GM12892 (cell line): ENCODE data around the gene PPM1B.

Experiments used
- DNase-seq: peaks from one replicate; pipeline ENCODE4 v3.0.0; 2011; ENCODE audit not compliant: insufficient read length
- FAIRE-seq: peaks from 2 replicates; lab custom pipeline; 2011; peaks lifted over from hg19 to GRCh38; lab: Jason Lieb, UNC
- POLR2A ChIP-seq: IDR thresholded peaks from 2 replicates; pipeline ENCODE4 v1.6.1; 2011; ENCODE audit warnings: low read depth, low read length, control low read depth
- POLR2AphosphoS5 ChIP-seq: IDR thresholded peaks from 2 replicates; pipeline ENCODE4 v1.6.1; 2011; ENCODE audit warnings: low read depth, low read length, control low read depth
- TAF1 ChIP-seq: IDR thresholded peaks from 2 replicates; pipeline ENCODE4 v1.6.1; 2011; ENCODE audit warnings: low read depth, mild to moderate bottlenecking, control low read depth, low read length, borderline replicate concordance

PPM1B gene

GRCh38 chr2:44187251-44187650, 18.6 kb downstream of the PPM1B start:
- DNase-seq: no peak
- TF ChIP-seq TAF1 (no peak), POLR2AphosphoS5 (no peak), POLR2A (no peak)
- no peak for FAIRE-seq

DNA sequence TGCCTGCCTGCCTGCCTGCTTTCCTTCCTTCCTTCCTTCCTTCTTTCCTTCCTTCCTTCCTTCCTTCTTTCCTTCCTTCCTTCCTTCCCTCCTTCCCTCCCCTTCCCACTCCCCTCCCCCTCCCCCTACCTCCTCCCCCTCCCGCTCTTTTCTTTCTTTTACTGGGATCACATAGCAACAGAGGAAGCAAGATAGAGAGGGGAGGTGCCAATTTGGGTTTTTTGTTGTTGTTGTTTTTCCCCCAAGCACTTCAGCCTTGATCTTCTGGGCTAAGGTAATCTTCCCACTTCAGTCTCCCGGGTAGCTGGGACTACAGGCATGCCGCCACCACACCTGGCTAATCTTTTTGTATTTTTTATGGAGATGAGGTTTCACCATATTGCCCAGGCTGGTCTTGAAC, 20.0 kb downstream of the PPM1B start:
- TF ChIP-seq POLR2A (no peak), TAF1 (no peak), POLR2AphosphoS5 (no peak)
- DNase-seq: no peak
- FAIRE-seq: no peak

- TF ChIP-seq POLR2AphosphoS5 (no peak), TAF1 (no peak), POLR2A (no peak)
- DNase-seq: no peak
- no peak for FAIRE-seq
Observed at GRCh38 chr2:44189104-44189503, 20.4 kb downstream of the PPM1B start.

GRCh38 chr2:44190526-44190925, 21.9 kb downstream of the PPM1B start:
- FAIRE-seq: no peak
- TF ChIP-seq POLR2A (no peak), TAF1 (no peak), POLR2AphosphoS5 (no peak)
- no peak for DNase-seq

- DNase-seq: peak; percentile 7
- TF ChIP-seq TAF1 (no peak), POLR2A (no peak), POLR2AphosphoS5 (no peak)
- peak; percentile 61 for FAIRE-seq
Observed at GRCh38 chr2:44191739-44192138, 23.1 kb downstream of the PPM1B start.

- DNase-seq: no peak
- no peak for FAIRE-seq
- no peak for TF ChIP-seq TAF1
- no peak for TF ChIP-seq POLR2A
- no peak for TF ChIP-seq POLR2AphosphoS5
Observed at GRCh38 chr2:44192646-44193045, 24.0 kb downstream of the PPM1B start.

- no peak for DNase-seq
- no peak for TF ChIP-seq POLR2A
- no peak for TF ChIP-seq TAF1
- no peak for TF ChIP-seq POLR2AphosphoS5
- no peak for FAIRE-seq
Observed at GRCh38 chr2:44195714-44196113, 27.0 kb downstream of the PPM1B start.

GRCh38 chr2:44197816-44198215, 29.1 kb downstream of the PPM1B start:
- no peak for FAIRE-seq
- TF ChIP-seq TAF1: no peak
- TF ChIP-seq POLR2A: no peak
- no peak for TF ChIP-seq POLR2AphosphoS5
- no peak for DNase-seq

DNA sequence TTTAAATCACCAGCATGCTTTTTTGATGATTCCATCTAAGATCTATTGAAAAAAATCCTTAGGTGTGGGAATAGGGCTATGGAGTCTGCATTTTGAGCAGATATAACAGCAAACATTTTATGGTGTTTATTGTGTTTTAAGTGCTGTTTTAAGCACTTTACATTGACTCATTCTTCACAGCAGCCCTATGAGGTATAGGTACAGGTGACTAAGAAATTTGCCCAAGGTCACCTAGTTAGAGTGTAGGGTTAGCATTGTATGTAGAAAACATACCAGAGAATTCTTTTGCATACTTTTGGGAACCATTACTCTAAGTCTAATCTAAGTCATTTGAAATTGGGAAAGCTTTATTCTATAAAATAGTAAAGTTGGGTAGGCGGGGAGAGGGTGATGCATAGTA, 31.3 kb downstream of the PPM1B start:
- no peak for FAIRE-seq
- TF ChIP-seq TAF1 (no peak), POLR2AphosphoS5 (no peak), POLR2A (no peak)
- DNase-seq: no peak

GRCh38 chr2:44200759-44201158, 32.1 kb downstream of the PPM1B start:
- no peak for DNase-seq
- FAIRE-seq: no peak
- TF ChIP-seq POLR2A (no peak), POLR2AphosphoS5 (no peak), TAF1 (no peak)

DNA sequence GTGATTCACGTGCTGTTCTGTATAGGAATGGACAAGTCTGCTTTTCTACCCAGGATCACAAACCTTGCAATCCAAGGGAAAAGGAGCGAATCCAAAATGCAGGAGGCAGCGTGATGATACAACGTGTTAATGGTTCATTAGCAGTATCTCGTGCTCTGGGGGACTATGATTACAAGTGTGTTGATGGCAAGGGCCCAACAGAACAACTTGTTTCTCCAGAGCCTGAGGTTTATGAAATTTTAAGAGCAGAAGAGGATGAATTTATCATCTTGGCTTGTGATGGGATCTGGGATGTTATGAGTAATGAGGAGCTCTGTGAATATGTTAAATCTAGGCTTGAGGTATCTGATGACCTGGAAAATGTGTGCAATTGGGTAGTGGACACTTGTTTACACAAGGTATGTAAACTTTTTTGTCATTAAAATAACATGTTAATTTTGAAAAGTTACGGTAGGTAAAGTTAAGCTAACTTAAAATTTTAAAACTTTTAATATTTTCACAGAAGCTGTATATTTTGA, 33.0 kb downstream of the PPM1B start:
- DNase-seq: no peak
- TF ChIP-seq POLR2AphosphoS5: no peak
- no peak for TF ChIP-seq TAF1
- FAIRE-seq: peak; percentile 14

- FAIRE-seq (no peak), DNase-seq (no peak)
- TF ChIP-seq TAF1 (no peak), POLR2AphosphoS5 (no peak)
Observed at GRCh38 chr2:44203542-44203941, 34.9 kb downstream of the PPM1B start.

DNA sequence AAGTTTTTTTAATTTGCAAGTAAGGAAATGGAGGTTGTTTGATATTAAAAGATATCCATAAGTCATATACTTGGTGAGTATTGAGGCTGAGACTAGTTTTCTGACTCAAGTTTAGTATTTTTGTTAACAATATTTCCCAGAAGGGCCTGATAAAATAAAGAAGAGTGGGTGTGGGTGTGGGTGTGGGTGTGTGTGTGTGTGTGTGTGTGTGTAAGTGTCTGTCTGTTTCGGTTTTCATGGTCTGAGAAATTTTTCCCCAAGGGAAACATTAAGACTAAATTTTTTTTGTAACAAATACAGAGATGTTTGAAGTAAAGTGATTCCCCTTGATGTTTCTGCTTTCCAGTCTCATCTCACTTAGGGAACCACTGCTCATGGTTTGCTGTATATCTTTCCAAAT, 36.5 kb downstream of the PPM1B start:
- no peak for TF ChIP-seq POLR2A
- no peak for TF ChIP-seq TAF1
- TF ChIP-seq POLR2AphosphoS5: no peak
- FAIRE-seq (no peak), DNase-seq (no peak)
